Central memory CD8-positive, alpha-beta T cell (primary cell): Measurements from ENCODE around the gene BBX.

ENCODE experiments used
- ATAC-seq: fragments of 150-1000 bp; cut with Tn5 transposase; replicated peaks from 2 replicates; pipeline ENCODE4 v1.10.0; 2022; ENCODE audit warnings: mild to moderate bottlenecking, moderate FRiP score, moderate number of reproducible peaks; ENCODE audit not compliant: poor library complexity, severe bottlenecking; ENCODE audit errors: extremely low read depth
- DNase-seq, 2 donors: peaks; one replicate each; pipeline ENCODE4 v3.0.0; 2021; ENCODE audit warnings: low spot score in 2 of 2
- H3K27ac Mint-ChIP-seq: one replicate; pipeline ENCODE4 v1.8.0; 2022; ENCODE audit warnings: low read depth, mild to moderate bottlenecking, moderate library complexity, mixed read lengths
- H3K27me3 Mint-ChIP-seq: one replicate; pipeline ENCODE4 v1.8.0; 2022; ENCODE audit warnings: mixed read lengths
- H3K36me3 Mint-ChIP-seq: one replicate; pipeline ENCODE4 v1.8.0; 2022; ENCODE audit warnings: mild to moderate bottlenecking, moderate library complexity, mixed read lengths; ENCODE audit not compliant: insufficient read depth
- H3K4me1 Mint-ChIP-seq: one replicate; pipeline ENCODE4 v1.8.0; 2022; ENCODE audit warnings: mixed read lengths
- H3K4me3 Mint-ChIP-seq: one replicate; pipeline ENCODE4 v1.8.0; 2022; ENCODE audit warnings: mild to moderate bottlenecking, moderate library complexity, mixed read lengths
- H3K9me3 Mint-ChIP-seq: one replicate; pipeline ENCODE4 v1.8.0; 2022; ENCODE audit warnings: mixed read lengths

Gene BBX

DNA sequence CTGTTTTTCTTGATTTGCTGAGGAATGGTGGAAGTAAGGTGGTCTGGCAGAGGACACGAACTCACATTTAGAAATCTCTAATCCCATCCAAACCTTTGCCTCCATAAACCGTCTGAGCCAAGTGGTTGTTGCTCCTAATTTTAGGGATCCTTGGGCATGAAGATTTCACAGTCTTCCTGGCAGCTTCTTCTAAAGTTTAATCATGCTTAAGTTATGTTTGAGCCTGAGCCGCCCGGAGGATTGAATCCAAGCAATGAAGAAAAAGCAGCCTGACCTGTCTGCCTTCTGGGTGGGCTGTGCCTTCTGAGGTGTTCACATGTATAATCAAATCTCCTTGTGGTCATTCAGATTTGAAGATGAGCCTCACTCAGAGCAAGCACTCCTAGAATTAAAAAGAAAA, 319.1 kb downstream of the BBX start:
- no peaks in the 10 kb centered on the region for H3K9me3 Mint-ChIP-seq
- no peak for DNase-seq
- no peak overlapping the region for H3K27ac Mint-ChIP-seq
- H3K4me3 Mint-ChIP-seq: no peak overlapping the region
- H3K27me3 Mint-ChIP-seq: no peaks in the 10 kb centered on the region
- ATAC-seq: no peak
- no peaks in the 10 kb centered on the region for H3K4me1 Mint-ChIP-seq
- H3K36me3 Mint-ChIP-seq: no peaks in the 10 kb centered on the region

DNA sequence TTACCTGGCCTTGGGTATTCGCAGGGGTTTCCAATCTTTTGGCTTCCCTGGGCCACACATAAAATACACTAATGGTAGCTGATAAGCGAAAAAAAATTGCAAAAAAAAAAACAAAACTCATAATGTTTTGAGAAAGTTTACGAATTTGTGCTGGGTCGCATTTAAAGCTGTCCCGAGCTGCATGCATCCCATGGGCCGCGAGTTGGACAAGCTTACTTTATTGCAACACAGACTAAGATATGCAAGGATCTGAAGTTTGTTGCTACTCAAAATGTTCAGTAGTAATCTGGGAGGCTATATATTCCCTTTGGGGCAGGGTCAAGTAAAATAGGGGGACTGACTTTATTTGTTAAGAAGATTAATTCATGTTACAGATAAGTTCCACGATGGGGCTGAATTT, 320.2 kb downstream of the BBX start:
- Mint-ChIP-seq H3K9me3 (no peaks in the 10 kb centered on the region), H3K27me3 (no peaks in the 10 kb centered on the region), H3K27ac (no peak overlapping the region), H3K4me1 (no peaks in the 10 kb centered on the region), H3K4me3 (no peak overlapping the region), H3K36me3 (no peaks in the 10 kb centered on the region)
- no peak for DNase-seq
- ATAC-seq: no peak

DNA sequence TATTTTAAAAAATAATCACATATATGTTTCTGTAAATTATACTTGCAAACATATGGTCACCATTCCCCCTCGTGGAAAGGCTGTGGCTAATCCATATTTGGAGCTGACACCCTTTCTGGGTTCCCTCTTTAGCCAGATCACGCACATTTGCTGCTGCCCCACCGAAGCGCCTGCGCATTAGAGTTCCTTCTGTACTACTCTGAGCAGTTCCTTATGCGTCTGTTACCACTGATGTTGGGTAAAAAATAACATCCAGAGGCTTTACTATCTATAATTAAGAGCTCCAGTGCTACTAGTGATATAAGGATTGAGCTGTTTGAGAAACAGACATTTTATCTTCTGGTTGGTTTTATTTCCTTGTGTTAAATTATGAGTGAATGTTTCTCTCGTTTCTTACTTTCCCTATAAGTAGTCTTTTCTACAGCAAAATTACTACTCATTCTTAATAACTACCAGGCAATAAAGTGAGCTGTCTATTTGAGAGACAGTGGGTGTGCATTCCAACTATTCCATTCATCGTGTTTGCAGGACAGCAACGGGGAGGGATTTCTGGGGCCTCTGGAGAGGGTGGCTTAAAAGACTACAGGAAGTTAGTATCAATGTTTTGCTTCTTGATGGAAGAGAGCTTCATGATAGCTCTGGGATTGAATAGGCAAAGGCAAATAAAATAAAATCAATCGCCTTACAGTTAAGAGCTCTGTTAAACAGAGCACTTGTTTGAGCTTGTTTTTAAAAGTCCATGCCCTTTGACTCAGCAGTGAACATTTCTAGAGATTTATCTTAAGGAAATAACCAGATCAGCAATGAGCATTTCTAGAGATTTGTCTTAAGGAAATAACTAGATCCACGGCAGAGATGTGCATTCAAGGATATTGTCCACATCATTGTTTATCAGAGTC, 322.9 kb downstream of the BBX start:
- Mint-ChIP-seq H3K27me3 (peaks cover 24% of the 10 kb centered on the region), H3K9me3 (no peaks in the 10 kb centered on the region), H3K4me3 (no peak overlapping the region), H3K4me1 (no peaks in the 10 kb centered on the region), H3K27ac (no peak overlapping the region), H3K36me3 (no peaks in the 10 kb centered on the region)
- no peak for DNase-seq
- ATAC-seq: no peak

DNA sequence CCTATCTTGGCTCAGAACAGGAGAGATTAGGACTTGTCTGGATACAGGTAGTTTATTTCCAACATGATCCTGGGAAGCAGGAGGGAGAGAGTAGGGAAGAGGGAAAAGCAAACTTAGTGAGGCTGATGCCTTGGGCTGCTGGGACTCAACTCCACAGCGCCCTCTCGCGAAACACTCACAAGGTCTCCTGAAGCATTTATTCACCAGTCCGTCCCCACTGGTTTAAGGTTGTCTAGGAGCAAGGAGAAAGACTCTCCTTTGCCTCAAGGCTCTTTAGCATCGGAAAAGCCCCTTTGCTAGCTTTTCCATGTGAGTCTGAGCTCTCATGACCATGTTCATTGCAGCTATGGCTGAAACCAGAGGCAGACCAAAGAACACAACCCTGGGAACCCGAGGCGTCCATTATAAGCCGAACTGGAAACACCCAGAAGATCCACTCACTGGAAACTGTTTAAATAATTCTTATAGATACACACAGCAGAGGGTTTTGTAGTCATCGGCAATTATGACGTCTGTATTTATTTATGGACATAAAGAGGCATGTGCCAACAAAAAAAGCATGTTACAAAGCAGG, 323.6 kb downstream of the BBX start:
- no peak for ATAC-seq
- Mint-ChIP-seq H3K36me3 (no peaks in the 10 kb centered on the region), H3K27ac (no peak overlapping the region), H3K9me3 (no peaks in the 10 kb centered on the region), H3K4me3 (no peak overlapping the region), H3K27me3 (peaks cover 26% of the 10 kb centered on the region), H3K4me1 (no peaks in the 10 kb centered on the region)
- no peak for DNase-seq

DNA sequence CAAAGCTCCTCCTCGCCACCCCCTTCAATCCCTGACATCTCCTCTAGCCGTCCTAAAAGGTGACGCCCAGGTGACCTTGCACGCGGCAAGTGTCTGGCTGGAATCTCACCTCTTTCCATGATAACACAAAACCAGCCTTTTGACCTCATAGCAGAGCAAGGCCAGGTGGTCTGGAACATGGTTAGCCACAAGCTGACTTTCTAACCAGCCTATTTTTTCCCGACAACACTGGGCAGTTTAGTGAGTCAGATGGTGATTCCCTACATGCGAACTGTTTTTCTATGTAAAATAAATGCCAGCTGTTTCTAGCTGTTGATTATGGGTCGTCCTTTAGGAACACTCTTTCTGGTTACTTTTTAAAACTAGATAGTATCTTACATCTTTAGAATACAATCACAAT, 325.0 kb downstream of the BBX start:
- Mint-ChIP-seq H3K4me3 (no peak overlapping the region), H3K9me3 (no peaks in the 10 kb centered on the region), H3K4me1 (no peaks in the 10 kb centered on the region), H3K36me3 (no peaks in the 10 kb centered on the region), H3K27me3 (peaks cover 26% of the 10 kb centered on the region), H3K27ac (no peak overlapping the region)
- ATAC-seq: no peak
- no peak for DNase-seq

DNA sequence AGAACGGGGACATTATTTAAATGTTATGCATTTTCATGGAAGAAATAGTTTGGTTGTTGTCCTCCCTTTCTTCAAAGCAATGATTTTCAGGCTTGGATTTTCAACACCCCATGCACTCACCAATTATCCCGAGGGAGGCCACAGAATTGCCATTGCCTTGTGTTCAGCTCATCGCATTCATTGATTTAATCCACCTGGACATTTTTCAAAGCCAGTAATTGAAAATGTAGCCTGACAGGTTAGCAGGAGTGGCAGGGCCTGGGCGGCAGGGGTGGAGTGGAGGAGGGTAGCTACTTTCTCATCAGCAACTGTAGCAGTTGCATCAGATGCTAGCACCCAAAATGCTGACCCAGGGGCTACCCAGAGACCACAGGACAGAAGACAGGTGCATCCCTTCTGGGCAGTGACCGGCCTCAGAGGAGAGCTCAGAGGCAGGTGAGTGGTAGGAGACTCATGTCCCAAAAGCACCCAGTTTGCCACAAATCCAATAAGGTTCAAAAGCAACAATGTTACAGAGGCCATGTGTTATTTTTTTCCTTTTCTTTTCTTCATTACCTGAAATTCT, 325.7 kb downstream of the BBX start:
- no peak overlapping the region for H3K27ac Mint-ChIP-seq
- no peak for ATAC-seq

DNA sequence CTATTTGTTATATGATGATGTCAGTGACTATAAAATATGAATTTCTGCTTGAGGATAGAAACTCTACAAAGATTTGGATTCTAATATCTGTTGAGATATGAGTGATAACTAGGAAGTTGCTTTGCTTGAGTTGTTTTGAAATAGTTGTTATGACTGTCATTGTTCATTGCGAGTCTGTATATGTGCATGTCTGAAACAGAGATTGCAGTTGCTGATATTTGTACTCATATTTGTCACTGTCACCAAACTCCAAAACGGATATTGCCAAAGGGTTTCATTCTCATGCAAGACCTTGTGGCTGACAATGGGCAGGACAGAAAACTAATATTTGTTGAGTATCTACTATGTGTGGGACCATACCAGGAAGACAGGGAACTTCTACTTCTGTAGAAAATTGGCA, 327.9 kb downstream of the BBX start:
- H3K4me3 Mint-ChIP-seq: no peak overlapping the region
- no peak overlapping the region for H3K27ac Mint-ChIP-seq
- DNase-seq (no peak), ATAC-seq (no peak)
- H3K27me3 Mint-ChIP-seq: peaks cover 31% of the 10 kb centered on the region
- no peaks in the 10 kb centered on the region for H3K36me3 Mint-ChIP-seq
- H3K4me1 Mint-ChIP-seq: no peaks in the 10 kb centered on the region
- H3K9me3 Mint-ChIP-seq: no peaks in the 10 kb centered on the region

More for the DNA sequence above, 325.7 kb downstream of the BBX start:
- H3K36me3 Mint-ChIP-seq: no peaks in the 10 kb centered on the region
- H3K4me3 Mint-ChIP-seq: no peak overlapping the region
- no peaks in the 10 kb centered on the region for H3K4me1 Mint-ChIP-seq
- H3K9me3 Mint-ChIP-seq: no peaks in the 10 kb centered on the region
- H3K27me3 Mint-ChIP-seq: peaks cover 26% of the 10 kb centered on the region
- DNase-seq: no peak

DNA sequence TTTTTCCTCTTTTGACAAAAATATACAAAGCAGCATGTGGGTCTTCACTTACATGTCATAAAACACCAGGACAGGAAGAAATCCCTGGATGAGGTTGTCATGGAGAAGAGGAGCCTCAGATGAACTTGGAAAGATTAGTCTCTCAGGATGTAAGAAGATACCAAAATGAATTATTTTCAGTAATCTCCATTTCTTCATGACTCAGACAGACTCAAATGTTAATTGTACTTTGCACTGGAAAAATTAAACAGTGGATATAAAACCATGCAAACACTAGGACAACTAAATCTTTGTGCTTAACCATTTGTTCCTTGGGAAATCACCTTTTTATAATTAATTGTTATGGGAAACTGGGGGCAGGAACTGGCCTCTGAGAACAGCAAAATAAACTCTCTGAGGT, 331.1 kb downstream of the BBX start:
- no peaks in the 10 kb centered on the region for H3K36me3 Mint-ChIP-seq

DNA sequence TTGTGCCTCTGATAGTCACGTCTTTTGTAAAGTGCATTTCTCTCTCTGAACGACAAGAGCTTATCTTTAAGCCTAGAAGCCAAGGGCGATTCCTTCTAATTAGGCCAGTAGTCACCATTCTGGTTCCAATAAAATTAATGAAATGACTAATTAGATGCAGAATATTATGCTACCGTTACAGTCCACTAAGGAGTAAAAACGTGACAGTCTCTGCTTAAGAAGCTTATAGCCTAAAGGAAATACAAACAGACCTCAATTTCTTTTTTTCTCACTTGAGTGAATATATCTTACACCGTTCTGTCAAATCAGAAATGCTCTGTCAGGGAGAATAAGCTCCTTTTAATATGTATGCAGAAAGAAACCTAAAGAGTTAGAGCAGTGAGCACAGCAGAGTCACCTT, 332.0 kb downstream of the BBX start:
- no peaks in the 10 kb centered on the region for H3K36me3 Mint-ChIP-seq
- DNase-seq: no peak
- no peak overlapping the region for H3K27ac Mint-ChIP-seq
- no peak for ATAC-seq
- H3K4me3 Mint-ChIP-seq: no peak overlapping the region
- H3K4me1 Mint-ChIP-seq: no peaks in the 10 kb centered on the region
- H3K9me3 Mint-ChIP-seq: no peaks in the 10 kb centered on the region
- peaks cover 24% of the 10 kb centered on the region for H3K27me3 Mint-ChIP-seq

More for the DNA sequence above, 331.1 kb downstream of the BBX start:
- no peaks in the 10 kb centered on the region for H3K9me3 Mint-ChIP-seq
- H3K27ac Mint-ChIP-seq: no peak overlapping the region
- DNase-seq: no peak
- H3K4me3 Mint-ChIP-seq: no peak overlapping the region
- no peak for ATAC-seq
- no peaks in the 10 kb centered on the region for H3K4me1 Mint-ChIP-seq
- H3K27me3 Mint-ChIP-seq: peaks cover 33% of the 10 kb centered on the region

DNA sequence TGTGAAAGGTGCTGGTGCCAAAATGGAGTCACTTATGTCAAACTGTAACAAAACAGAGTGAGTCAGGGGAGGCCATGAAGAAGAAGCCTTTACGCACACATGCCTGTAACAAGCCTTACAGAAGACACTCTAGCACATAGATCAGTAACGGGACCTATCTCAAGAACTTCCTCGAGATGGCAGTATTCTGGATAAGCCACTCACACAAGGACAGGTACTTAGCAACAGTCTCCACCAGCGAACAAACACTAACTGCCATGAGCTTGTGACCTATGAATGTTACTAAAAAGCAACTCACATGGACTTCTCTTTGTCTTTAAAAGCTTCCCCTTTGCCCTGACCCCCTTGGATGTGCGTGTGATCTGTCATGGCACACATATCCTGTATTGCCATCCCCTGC, 332.9 kb downstream of the BBX start:
- H3K36me3 Mint-ChIP-seq: no peaks in the 10 kb centered on the region
- no peaks in the 10 kb centered on the region for H3K9me3 Mint-ChIP-seq
- no peaks in the 10 kb centered on the region for H3K4me1 Mint-ChIP-seq
- H3K27me3 Mint-ChIP-seq: peaks cover 15% of the 10 kb centered on the region
- no peak overlapping the region for H3K4me3 Mint-ChIP-seq
- ATAC-seq: no peak
- H3K27ac Mint-ChIP-seq: no peak overlapping the region
- DNase-seq: no peak

DNA sequence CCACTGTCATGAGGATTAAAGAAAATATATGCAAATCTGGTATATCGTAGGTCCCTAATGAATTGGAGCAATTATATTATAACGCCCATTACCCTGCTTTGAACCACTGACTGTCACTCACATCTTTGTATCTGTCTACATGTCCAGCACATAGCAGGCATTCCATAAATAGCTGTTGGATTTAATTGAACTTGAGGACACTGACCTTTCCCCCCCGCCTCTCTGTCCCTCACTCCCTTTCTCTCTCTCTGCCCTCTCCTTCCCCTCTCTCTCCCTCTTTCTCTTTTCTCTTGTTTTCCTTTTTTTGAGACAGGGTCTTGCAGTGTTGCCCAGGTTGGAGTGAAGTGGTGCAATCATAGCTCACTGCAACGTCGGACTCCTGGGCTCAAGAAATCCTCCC, 335.1 kb downstream of the BBX start:
- Mint-ChIP-seq H3K27me3 (peaks cover 23% of the 10 kb centered on the region), H3K4me3 (no peak overlapping the region), H3K9me3 (no peaks in the 10 kb centered on the region), H3K4me1 (peaks cover 5% of the 10 kb centered on the region), H3K27ac (no peak overlapping the region), H3K36me3 (no peaks in the 10 kb centered on the region)
- no peak for DNase-seq
- ATAC-seq: no peak

DNA sequence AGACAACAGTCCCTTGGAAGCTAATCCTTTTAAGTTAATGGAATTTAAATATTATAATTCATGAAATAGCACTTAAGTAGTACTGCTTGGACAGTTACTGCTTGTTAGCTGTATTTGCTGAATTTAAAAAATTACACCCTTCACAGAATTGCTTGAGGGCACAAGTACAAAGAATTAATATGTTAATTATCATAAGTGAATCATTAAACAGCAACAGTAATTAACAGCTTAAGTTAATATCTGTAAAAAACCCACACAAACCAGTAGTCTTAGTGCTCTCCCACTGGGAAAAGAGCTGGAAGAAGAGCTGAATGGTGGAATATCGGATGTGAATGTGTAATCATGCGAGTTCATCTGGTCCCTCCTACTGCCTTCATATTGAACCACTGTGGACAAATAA, 336.1 kb downstream of the BBX start:
- no peak overlapping the region for H3K27ac Mint-ChIP-seq
- DNase-seq (no peak), ATAC-seq (no peak)
- H3K9me3 Mint-ChIP-seq: no peaks in the 10 kb centered on the region
- H3K36me3 Mint-ChIP-seq: no peaks in the 10 kb centered on the region
- H3K4me3 Mint-ChIP-seq: no peak overlapping the region
- H3K27me3 Mint-ChIP-seq: peaks cover 23% of the 10 kb centered on the region
- peaks cover 5% of the 10 kb centered on the region for H3K4me1 Mint-ChIP-seq
